Osteoblast (primary cell): ENCODE measurements around the gene RICTOR. TPM values are rescaled to one million over a fixed set of nuclear protein-coding genes. Genes with fewer than 3 reads are reported as not detected.
A peak's percentile ranks its signal among the peaks of the same experiment; 100 is the strongest.

ENCODE experiments used
- DNase-seq: peaks from one replicate; pipeline ENCODE4 v3.0.0; 2011; ENCODE audit warnings: low spot score, mixed read lengths; ENCODE audit not compliant: insufficient read length; ENCODE audit errors: missing footprints
- H2AFZ ChIP-seq: 2 replicates; pipeline ENCODE4 v1.6.0; 2011; ENCODE audit warnings: mild to moderate bottlenecking, low read length
- H3K27ac ChIP-seq: 2 replicates; pipeline ENCODE4 v1.5.1; 2011; ENCODE audit warnings: mild to moderate bottlenecking, low read depth, low read length, moderate library complexity
- H3K27me3 ChIP-seq: 2 replicates; pipeline ENCODE4 v1.6.0; 2012; ENCODE audit warnings: mild to moderate bottlenecking, control low read depth, inconsistent platforms, low read length, moderate library complexity; ENCODE audit not compliant: insufficient read depth
- H3K36me3 ChIP-seq: 2 replicates; pipeline ENCODE4 v1.5.1; 2011; ENCODE audit warnings: mild to moderate bottlenecking, low read length, control low read depth, moderate library complexity; ENCODE audit not compliant: insufficient read depth
- H3K4me1 ChIP-seq: 2 replicates; pipeline ENCODE4 v1.5.1; 2011; ENCODE audit warnings: mild to moderate bottlenecking, low read length, control low read depth, moderate library complexity; ENCODE audit not compliant: insufficient read depth
- H3K4me2 ChIP-seq: 2 replicates; pipeline ENCODE4 v1.6.0; 2011; ENCODE audit warnings: mild to moderate bottlenecking, low read length; ENCODE audit not compliant: insufficient read depth
- H3K4me3 ChIP-seq: fragments of 200-600 bp; sonication (generic); 3 replicates; pipeline ENCODE4 v1.5.1; 2012; ENCODE audit warnings: mild to moderate bottlenecking, low read length, inconsistent platforms; ENCODE audit not compliant: insufficient read depth
- H3K79me2 ChIP-seq: 2 replicates; pipeline ENCODE4 v1.6.0; 2012; ENCODE audit warnings: mild to moderate bottlenecking, low read length, control low read depth, inconsistent platforms; ENCODE audit not compliant: insufficient read depth
- H3K9me3 ChIP-seq: 2 replicates; pipeline ENCODE4 v1.5.1; 2011; ENCODE audit warnings: low read depth, low read length, control low read depth
- H4K20me1 ChIP-seq: 2 replicates; pipeline ENCODE4 v1.6.0; 2012; ENCODE audit warnings: mild to moderate bottlenecking, low read length, control low read depth; ENCODE audit not compliant: insufficient read depth
- total RNA-seq: library from RNA; depleted of rRNA; stranded (reverse); fragments of >200 nt; gene quantifications from 2 replicates; pipeline ENCODE4 v1.2.3, GENCODE V29; 2012
- TF ChIP-seq, protein P1 (sequence below): IDR thresholded peaks from 2 replicates; pipeline ENCODE4 v1.5.1; 2011; ENCODE audit warnings: mild to moderate bottlenecking, low read depth, low read length, moderate library complexity; ENCODE audit errors: extremely low read depth

RICTOR gene
- total RNA-seq, 1 donor, result 46.7 TPM

DNA sequence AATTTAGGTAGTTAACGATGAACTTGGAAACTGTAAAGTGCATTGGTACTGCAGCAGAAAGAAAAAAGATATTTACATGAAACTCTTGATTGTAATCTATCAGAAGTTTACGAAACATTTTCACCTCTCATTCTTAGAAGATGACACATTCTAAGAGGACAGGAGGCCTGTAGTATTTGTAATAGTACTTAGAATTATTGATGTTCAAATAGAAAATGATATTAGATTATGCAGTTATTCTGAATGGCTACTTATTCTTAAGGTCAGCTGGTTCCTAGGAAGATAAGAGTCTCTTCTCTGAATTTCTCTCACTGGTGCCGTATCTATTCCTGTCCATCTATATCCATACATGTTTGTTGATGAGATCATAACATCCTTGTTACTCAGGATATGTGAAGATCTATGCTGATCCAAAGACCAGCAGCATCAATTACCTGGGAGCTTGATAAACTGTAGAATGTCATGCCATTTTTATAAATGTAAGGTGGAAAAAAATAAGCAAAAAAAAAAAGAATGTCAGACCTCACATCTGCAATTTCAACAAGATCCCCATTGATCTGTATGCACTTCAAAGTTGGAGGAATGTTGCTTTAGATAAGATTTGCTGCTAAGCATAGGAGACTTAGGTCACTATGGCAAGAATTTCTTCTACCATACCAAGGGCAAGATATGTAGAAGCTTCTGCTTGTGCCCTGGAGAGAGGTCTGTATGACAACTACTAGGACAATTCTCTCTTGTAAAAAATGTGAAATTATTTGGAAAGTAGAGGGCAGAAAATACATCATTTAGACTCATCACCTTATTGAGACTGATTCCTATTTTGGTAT, 42.4 kb upstream of the RICTOR start:
- no peak overlapping the region for H3K27ac ChIP-seq
- no peaks in the 10 kb centered on the region for H3K27me3 ChIP-seq
- H3K4me1 ChIP-seq, result peaks cover 7% of the 10 kb centered on the region
- DNase-seq, result no peak
- TF ChIP-seq, protein P1, sequence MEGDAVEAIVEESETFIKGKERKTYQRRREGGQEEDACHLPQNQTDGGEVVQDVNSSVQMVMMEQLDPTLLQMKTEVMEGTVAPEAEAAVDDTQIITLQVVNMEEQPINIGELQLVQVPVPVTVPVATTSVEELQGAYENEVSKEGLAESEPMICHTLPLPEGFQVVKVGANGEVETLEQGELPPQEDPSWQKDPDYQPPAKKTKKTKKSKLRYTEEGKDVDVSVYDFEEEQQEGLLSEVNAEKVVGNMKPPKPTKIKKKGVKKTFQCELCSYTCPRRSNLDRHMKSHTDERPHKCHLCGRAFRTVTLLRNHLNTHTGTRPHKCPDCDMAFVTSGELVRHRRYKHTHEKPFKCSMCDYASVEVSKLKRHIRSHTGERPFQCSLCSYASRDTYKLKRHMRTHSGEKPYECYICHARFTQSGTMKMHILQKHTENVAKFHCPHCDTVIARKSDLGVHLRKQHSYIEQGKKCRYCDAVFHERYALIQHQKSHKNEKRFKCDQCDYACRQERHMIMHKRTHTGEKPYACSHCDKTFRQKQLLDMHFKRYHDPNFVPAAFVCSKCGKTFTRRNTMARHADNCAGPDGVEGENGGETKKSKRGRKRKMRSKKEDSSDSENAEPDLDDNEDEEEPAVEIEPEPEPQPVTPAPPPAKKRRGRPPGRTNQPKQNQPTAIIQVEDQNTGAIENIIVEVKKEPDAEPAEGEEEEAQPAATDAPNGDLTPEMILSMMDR, result no peak
- no peaks in the 10 kb centered on the region for H3K9me3 ChIP-seq
- H3K79me2 ChIP-seq, result no peaks in the 10 kb centered on the region
- no peak overlapping the region for H3K4me2 ChIP-seq
- H4K20me1 ChIP-seq, result no peaks in the 10 kb centered on the region
- H3K36me3 ChIP-seq, result no peaks in the 10 kb centered on the region
- H3K4me3 ChIP-seq, result no peak overlapping the region
- peak overlapping the region; percentile 12 for H2AFZ ChIP-seq

DNA sequence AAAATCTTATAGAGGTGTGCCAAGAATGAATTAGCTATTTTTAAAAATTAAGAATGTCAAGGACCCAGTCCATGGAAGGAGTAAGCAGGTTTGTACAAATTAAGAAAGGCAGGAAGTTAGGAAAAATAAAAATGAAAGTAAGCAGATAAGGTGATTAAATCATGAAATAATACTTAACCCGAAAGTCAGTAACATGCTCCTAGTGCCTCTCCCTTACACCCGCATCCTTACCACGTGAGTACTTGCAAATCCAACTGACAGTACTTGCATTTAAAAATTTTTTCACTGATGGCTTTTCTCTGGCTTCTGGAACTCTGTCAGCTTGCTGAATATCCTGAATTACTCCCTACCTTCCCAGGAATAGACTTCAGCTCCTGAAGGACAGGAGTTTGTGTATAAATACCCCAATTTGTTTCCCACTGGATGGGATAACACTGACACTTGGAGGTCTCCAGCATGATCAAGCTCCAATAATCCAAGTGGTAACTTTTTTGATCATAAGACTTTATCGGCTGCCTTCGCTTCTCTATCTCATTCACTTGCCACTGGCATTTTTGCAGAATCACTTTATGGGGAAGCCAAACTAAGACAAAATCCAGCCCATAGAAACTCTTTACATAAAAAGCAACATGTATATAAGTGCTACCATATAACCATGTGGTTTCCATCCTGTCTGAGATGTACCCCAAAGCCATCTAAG, 41.6 kb upstream of the RICTOR start:
- peak overlapping the region; percentile 42 for H2AFZ ChIP-seq
- no peaks in the 10 kb centered on the region for H3K79me2 ChIP-seq
- H3K4me2 ChIP-seq, result no peak overlapping the region
- H4K20me1 ChIP-seq, result no peaks in the 10 kb centered on the region
- TF ChIP-seq, protein P1, result no peak
- H3K4me3 ChIP-seq, result no peak overlapping the region
- H3K27ac ChIP-seq, result no peak overlapping the region
- H3K36me3 ChIP-seq, result no peaks in the 10 kb centered on the region
- H3K9me3 ChIP-seq, result no peaks in the 10 kb centered on the region
- peak; percentile 21 for DNase-seq
- no peaks in the 10 kb centered on the region for H3K27me3 ChIP-seq
- H3K4me1 ChIP-seq, result peaks cover 4% of the 10 kb centered on the region

DNA sequence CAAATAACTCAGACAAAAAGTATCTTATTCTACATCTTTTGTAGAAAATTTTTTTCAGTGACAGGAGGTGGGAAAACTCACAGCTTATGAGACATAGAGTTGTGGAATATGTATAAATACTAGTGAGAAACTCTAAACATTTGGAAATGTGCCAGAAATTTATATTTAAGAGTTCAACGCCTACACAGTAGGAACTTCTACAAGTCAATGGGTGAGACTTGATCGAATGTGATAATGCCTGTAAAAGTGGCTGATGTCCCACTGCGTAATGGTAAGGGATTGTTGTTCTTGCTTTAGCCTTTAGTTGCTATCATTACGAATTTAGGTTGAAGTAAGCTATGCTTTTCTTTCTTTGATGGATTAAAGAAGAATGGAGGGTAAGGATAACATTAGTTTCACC, 40.0 kb upstream of the RICTOR start:
- Histone ChIP-seq H3K4me1 (peaks cover 4% of the 10 kb centered on the region), H2AFZ (no peak overlapping the region), H3K27me3 (no peaks in the 10 kb centered on the region), H3K79me2 (no peaks in the 10 kb centered on the region), H4K20me1 (no peaks in the 10 kb centered on the region), H3K27ac (no peak overlapping the region), H3K9me3 (no peaks in the 10 kb centered on the region), H3K36me3 (no peaks in the 10 kb centered on the region), H3K4me3 (no peak overlapping the region), H3K4me2 (no peak overlapping the region)
- TF ChIP-seq, protein P1, result no peak
- DNase-seq, result no peak

DNA sequence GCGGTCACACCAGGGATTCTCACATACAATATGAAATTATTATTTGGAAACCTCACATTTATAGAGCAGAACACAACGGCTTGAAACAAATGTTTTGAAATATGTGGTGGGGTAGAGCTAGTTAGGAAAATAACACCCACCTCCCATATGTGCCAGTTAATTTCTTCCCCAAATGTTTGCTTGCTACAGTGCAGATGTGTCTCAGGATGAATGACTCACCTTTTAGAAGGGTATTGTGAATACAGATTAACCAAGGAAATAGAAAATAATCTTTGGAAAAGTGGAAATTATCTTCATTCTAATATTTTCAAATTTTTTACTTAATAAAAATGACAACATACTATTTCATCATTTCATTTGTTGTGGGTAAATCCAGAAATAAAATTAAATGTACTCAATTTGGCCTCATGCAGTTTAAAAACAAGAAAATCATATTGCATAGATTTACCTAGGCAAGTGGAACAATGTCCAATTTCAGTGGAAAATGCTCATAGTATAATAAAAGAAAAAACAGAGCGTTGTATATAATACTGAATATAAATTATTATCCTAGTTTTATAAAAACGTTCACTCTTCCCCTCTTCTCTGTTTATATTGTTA, 39.3 kb upstream of the RICTOR start:
- H3K4me2 ChIP-seq, result no peak overlapping the region
- no peak for DNase-seq
- TF ChIP-seq, protein P1, result no peak
- H3K4me1 ChIP-seq, result peaks cover 4% of the 10 kb centered on the region
- no peaks in the 10 kb centered on the region for H3K36me3 ChIP-seq
- no peak overlapping the region for H3K27ac ChIP-seq
- no peak overlapping the region for H2AFZ ChIP-seq
- H3K9me3 ChIP-seq, result no peaks in the 10 kb centered on the region
- no peaks in the 10 kb centered on the region for H3K27me3 ChIP-seq
- H3K4me3 ChIP-seq, result no peak overlapping the region
- H3K79me2 ChIP-seq, result no peaks in the 10 kb centered on the region
- H4K20me1 ChIP-seq, result no peaks in the 10 kb centered on the region
